IMR-90 (cell line): ENCODE measurements around the gene RSF1. TPM values are rescaled to one million over a fixed set of nuclear protein-coding genes. Genes with fewer than 3 reads are reported as not detected.

Source experiments
- ATAC-seq: fragments of 200-7000 bp; cut with Tn5 transposase; 2 replicates; pipeline ENCODE4 v1.9.1; 2020; ENCODE audit warnings: low read depth, mild to moderate bottlenecking, moderate library complexity
- BruUV-seq: library from RNA; stranded (reverse); fragments of 400-500 nt; replicated peaks from 2 replicates; lab custom pipeline; 2021; lab: Mats Ljungman, UMichigan
- CTCF ChIA-PET: fragments of 300-600 bp; formaldehyde crosslinking; extraction: SDS; loops from one replicate; lab custom pipeline; 2021; ENCODE audit warnings: antibody characterized with exemption; lab: Yijun Ruan, JAX
- POLR2A ChIA-PET: fragments of 300-600 bp; sonication (Branson Sonifier 250); formaldehyde crosslinking; loops from one replicate; lab custom pipeline; 2022; ENCODE audit warnings: antibody characterized with exemption; ENCODE audit not compliant: unreplicated experiment; lab: Charles Lee
- DNase-seq: peaks from one replicate; pipeline ENCODE4 v3.0.0; 2013
- H2AFZ ChIP-seq: replicated peaks from 2 replicates; pipeline ENCODE3; 2013; ENCODE audit warnings: low read length, mild to moderate bottlenecking; ENCODE audit not compliant: poor library complexity
- H2AK5ac ChIP-seq: 2 replicates; pipeline ENCODE4 v1.6.1; 2013; ENCODE audit warnings: low read depth, low read length, inconsistent platforms
- H2AK9ac ChIP-seq: replicated peaks from 2 replicates; pipeline ENCODE3; 2013; ENCODE audit warnings: mild to moderate bottlenecking, low read depth, low read length, moderate library complexity; ENCODE audit not compliant: poor library complexity
- H2BK120ac ChIP-seq: 2 replicates; pipeline ENCODE4 v1.6.1; 2013; ENCODE audit warnings: low read depth, low read length, inconsistent platforms
- H2BK15ac ChIP-seq: 3 replicates; pipeline ENCODE4 v1.6.1; 2013; ENCODE audit warnings: low read depth, low read length, inconsistent platforms
- H2BK20ac ChIP-seq: 2 replicates; pipeline ENCODE4 v1.6.1; 2013; ENCODE audit warnings: low read depth, mild to moderate bottlenecking, inconsistent platforms, low read length, moderate library complexity
- H2BK5ac ChIP-seq: 2 replicates; pipeline ENCODE4 v1.6.1; 2013; ENCODE audit warnings: mild to moderate bottlenecking, low read depth, low read length, inconsistent platforms; ENCODE audit not compliant: poor library complexity, severe bottlenecking
- H3K14ac ChIP-seq: replicated peaks from 2 replicates; pipeline ENCODE4 v1.6.1; 2013; ENCODE audit warnings: low read depth, low read length, inconsistent platforms
- H3K18ac ChIP-seq: 2 replicates; pipeline ENCODE4 v1.6.1; 2013; ENCODE audit warnings: low read depth, low read length, control low read depth
- H3K23ac ChIP-seq: 2 replicates; pipeline ENCODE4 v1.6.1; 2013; ENCODE audit warnings: low read depth, low read length, inconsistent platforms
- H3K27ac ChIP-seq: 2 replicates; pipeline ENCODE4 v1.5.1; 2013; ENCODE audit warnings: mild to moderate bottlenecking, control low read depth, low read length; ENCODE audit not compliant: insufficient read depth
- H3K27me3 ChIP-seq: 2 replicates; pipeline ENCODE4 v1.6.1; 2013; ENCODE audit warnings: low read length; ENCODE audit not compliant: control insufficient read depth, insufficient read depth
- H3K36me3 ChIP-seq: 2 replicates; pipeline ENCODE4 v1.6.1; 2013; ENCODE audit warnings: low read length, mixed read lengths; ENCODE audit not compliant: control insufficient read depth, insufficient read depth
- H3K4ac ChIP-seq: 2 replicates; pipeline ENCODE4 v1.6.1; 2013; ENCODE audit warnings: low read depth, low read length, inconsistent platforms
- H3K4me1 ChIP-seq: 2 replicates; pipeline ENCODE4 v1.6.1; 2013; ENCODE audit warnings: low read length, mixed read lengths; ENCODE audit not compliant: control insufficient read depth, insufficient read depth
- H3K4me2 ChIP-seq: 2 replicates; pipeline ENCODE4 v1.6.1; 2013; ENCODE audit warnings: low read depth, mild to moderate bottlenecking, control low read depth, low read length, moderate library complexity
- H3K4me3 ChIP-seq: 2 replicates; pipeline ENCODE4 v1.5.1; 2013; ENCODE audit warnings: low read depth, mild to moderate bottlenecking, control low read depth, low read length, moderate library complexity; ENCODE audit not compliant: insufficient read depth
- H3K56ac ChIP-seq: 2 replicates; pipeline ENCODE4 v1.6.1; 2013; ENCODE audit warnings: low read length, inconsistent platforms; ENCODE audit not compliant: insufficient read depth; ENCODE audit errors: extremely low read depth
- H3K79me1 ChIP-seq, 2 experiments: 2 replicates each; pipeline ENCODE4 v1.6.1; 2013; ENCODE audit warnings: low read length in 2 of 2, inconsistent platforms in 1 of 2, low read depth in 1 of 2
- H3K9ac ChIP-seq: 2 replicates; pipeline ENCODE4 v1.6.1; 2013; ENCODE audit warnings: low read depth, low read length, control low read depth
- H3K9me1 ChIP-seq: 2 replicates; pipeline ENCODE4 v1.6.1; 2013; ENCODE audit warnings: low read length, inconsistent platforms; ENCODE audit not compliant: insufficient read depth
- H3K9me3 ChIP-seq: 2 replicates; pipeline ENCODE4 v1.6.1; 2013; ENCODE audit warnings: low read length; ENCODE audit not compliant: control insufficient read depth, insufficient read depth
- H4K20me1 ChIP-seq: 2 replicates; pipeline ENCODE4 v1.6.1; 2013; ENCODE audit warnings: low read length, inconsistent platforms; ENCODE audit not compliant: insufficient read depth
- H4K5ac ChIP-seq: 2 replicates; pipeline ENCODE4 v1.6.1; 2013; ENCODE audit warnings: mild to moderate bottlenecking, low read depth, low read length, control low read depth
- H4K8ac ChIP-seq, 2 experiments: 2 replicates each; pipeline ENCODE4 v1.6.1; 2013; ENCODE audit warnings: low read depth in 2 of 2, low read length in 2 of 2, control low read depth in 1 of 2, inconsistent platforms in 1 of 2
- H4K91ac ChIP-seq: 2 replicates; pipeline ENCODE4 v1.6.1; 2013; ENCODE audit warnings: low read depth, low read length, inconsistent platforms; ENCODE audit not compliant: insufficient read depth
- BHLHE40 ChIP-seq: fragments of 150-350 bp; IDR thresholded peaks from 2 replicates; pipeline ENCODE4 v1.6.1; 2016; ENCODE audit warnings: mild to moderate bottlenecking, low read depth, low read length
- CEBPB ChIP-seq: IDR thresholded peaks from 2 replicates; pipeline ENCODE4 v1.6.1; 2012; ENCODE audit warnings: low read depth, low read length, improper control_type of control experiment
- CHD1 ChIP-seq: IDR thresholded peaks from 2 replicates; pipeline ENCODE4 v1.6.1; 2012; ENCODE audit warnings: low read depth, low read length, improper control_type of control experiment
- CTCF ChIP-seq: conservative IDR thresholded peaks from 2 replicates; pipeline ENCODE4 v1.5.1; 2012; ENCODE audit warnings: mild to moderate bottlenecking, low read depth, low read length, improper control_type of control experiment
- ELK1 ChIP-seq: fragments of 150-350 bp; IDR thresholded peaks from 2 replicates; pipeline ENCODE4 v1.6.1; 2016; ENCODE audit warnings: low read depth, mild to moderate bottlenecking, low read length, moderate library complexity, borderline replicate concordance
- MAFK ChIP-seq: IDR thresholded peaks from 2 replicates; pipeline ENCODE4 v1.6.1; 2012; ENCODE audit warnings: low read depth, low read length, improper control_type of control experiment
- MAZ ChIP-seq: IDR thresholded peaks from 2 replicates; pipeline ENCODE4 v1.6.1; 2012; ENCODE audit warnings: low read depth, mild to moderate bottlenecking, low read length, improper control_type of control experiment, moderate library complexity, borderline replicate concordance
- MXI1 ChIP-seq: IDR thresholded peaks from 2 replicates; pipeline ENCODE4 v1.6.1; 2012; ENCODE audit warnings: low read depth, mild to moderate bottlenecking, low read length, moderate library complexity, borderline replicate concordance
- NFE2L2 ChIP-seq: fragments of 150-350 bp; IDR thresholded peaks from 2 replicates; pipeline ENCODE4 v1.6.1; 2016; ENCODE audit warnings: low read depth, mild to moderate bottlenecking, low read length
- POLR2A ChIP-seq: IDR thresholded peaks from 2 replicates; pipeline ENCODE4 v1.6.1; 2012; ENCODE audit warnings: mild to moderate bottlenecking, low read depth, low read length
- RAD21 ChIP-seq: IDR thresholded peaks from 2 replicates; pipeline ENCODE4 v1.6.1; 2012; ENCODE audit warnings: low read length, improper control_type of control experiment
- RCOR1 ChIP-seq: IDR thresholded peaks from 2 replicates; pipeline ENCODE4 v1.6.1; 2012; ENCODE audit warnings: mild to moderate bottlenecking, low read length, improper control_type of control experiment; ENCODE audit not compliant: insufficient replicate concordance
- RFX5 ChIP-seq: IDR thresholded peaks from 2 replicates; pipeline ENCODE4 v1.8.0; 2012; ENCODE audit warnings: low read depth, mild to moderate bottlenecking, low read length, moderate library complexity
- SMC3 ChIP-seq: fragments of 150-350 bp; IDR thresholded peaks from 2 replicates; pipeline ENCODE4 v1.6.1; 2016; ENCODE audit warnings: low read depth, mild to moderate bottlenecking, antibody characterized with exemption, low read length, moderate library complexity
- USF2 ChIP-seq: fragments of 150-350 bp; IDR thresholded peaks from 2 replicates; pipeline ENCODE4 v1.6.1; 2017; ENCODE audit warnings: mild to moderate bottlenecking, antibody characterized with exemption, low read length, low read depth
- WGBS, 2 experiments: methylation state at CpG; one replicate each; pipeline versions ENCODE4 v1.1.5 to v1.1.7; 2013; ENCODE audit warnings: missing lambda C conversion rate in 2 of 2; ENCODE audit not compliant: insufficient read length in 1 of 2; ENCODE audit errors: extremely low coverage in 2 of 2; 5-methylcytosine and 5-hydroxymethylcytosine counted together
- dilution Hi-C: fragments of 300-500 bp; cut with HindIII; formaldehyde crosslinking; loops from one replicate; pipeline ENCODE4 v1.14.3; 2018; ENCODE audit warnings: low sequenced_read_pairs; ENCODE audit not compliant: unreplicated experiment
- in situ Hi-C: fragments of 300-500 bp; cut with MboI; formaldehyde crosslinking; loops from 3 replicates; pipeline ENCODE4 v1.14.3; 2019; ENCODE audit warnings: low sequenced_read_pairs, inconsistent platforms, mixed read lengths
- intact Hi-C: fragments of 100-400 bp; cut with micrococcal nuclease; formaldehyde crosslinking; loops from 2 replicates; pipeline ENCODE4 v1.10.0; 2022
- polyA plus RNA-seq, 3 experiments: library from polyadenylated mRNA; depleted of rRNA; stranded (reverse); fragments of >200 nt; gene quantifications; 2 replicates each; pipeline ENCODE4 v1.2.3, GENCODE V29; 2012; ENCODE audit warnings: low replicate concordance in 1 of 3
- total RNA-seq: library from RNA; depleted of rRNA; stranded (reverse); fragments of >200 nt; gene quantifications from 2 replicates; pipeline ENCODE4 v1.2.3, GENCODE V29; 2012

Gene RSF1
- total and polyA plus RNA-seq, 2 of the 4 experiments (the other 2 are of a cell fraction): 13.9 to 18.5 TPM

DNA sequence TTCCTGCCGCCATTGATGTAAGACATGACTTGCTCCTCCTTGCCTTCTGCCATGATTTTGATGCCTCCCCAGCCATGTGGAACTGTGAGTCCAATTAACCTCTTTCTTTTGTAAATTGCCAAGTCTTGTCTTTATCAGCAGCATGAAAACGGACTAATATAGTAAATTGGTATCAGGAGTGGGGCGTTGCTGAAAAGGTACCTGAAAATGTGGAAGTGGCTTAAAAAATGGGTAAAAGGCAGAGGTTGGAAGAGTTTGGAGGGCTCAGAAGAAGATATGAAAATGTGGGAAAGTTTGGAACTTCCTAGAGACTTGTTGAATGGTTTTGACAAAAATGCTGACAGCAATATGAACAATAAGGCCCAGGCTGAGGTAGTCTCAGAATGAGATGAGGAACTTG, 89.7 kb downstream of the RSF1 start:
- Histone ChIP-seq H3K9ac (no peak overlapping the region), H4K5ac (no peak overlapping the region), H3K56ac (no peak overlapping the region), H3K4me2 (no peak overlapping the region), H3K14ac (no peak overlapping the region), H4K8ac (no peak overlapping the region), H4K91ac (no peak overlapping the region), H2AK5ac (no peak overlapping the region), H2BK15ac (no peak overlapping the region), H2BK20ac (no peak overlapping the region), H3K9me3 (peaks cover 14% of the 10 kb centered on the region), H3K23ac (no peak overlapping the region), H3K27ac (no peak overlapping the region), H4K20me1 (no peaks in the 10 kb centered on the region), H3K27me3 (no peaks in the 10 kb centered on the region), H3K4ac (no peak overlapping the region), H2AFZ (no peak overlapping the region), H3K4me3 (no peak overlapping the region), H3K4me1 (no peaks in the 10 kb centered on the region), H2BK120ac (no peak overlapping the region), H2AK9ac (no peak overlapping the region), H2BK5ac (no peak overlapping the region), H3K36me3 (peaks cover 15% of the 10 kb centered on the region), H3K18ac (no peak overlapping the region), H3K79me1 (peaks cover 10 to 20% of the 10 kb centered on the region in 2 experiments; a peak in 3 of 4 replicates), H3K9me1 (no peaks in the 10 kb centered on the region)
- ChIA-PET CTCF (no interaction called here), POLR2A (no interaction called here)
- intact Hi-C loops: no loop called here
- dilution Hi-C loops: no loop called here
- in situ Hi-C loops: no loop called here
- TF ChIP-seq SMC3 (no peak), CHD1 (no peak), MXI1 (no peak), MAZ (no peak), RFX5 (no peak), POLR2A (no peak), NFE2L2 (no peak), RCOR1 (no peak), MAFK (no peak), RAD21 (no peak), CEBPB (no peak), CTCF (no peak), BHLHE40 (no peak), ELK1 (no peak), USF2 (no peak)
- WGBS, 2 experiments: 83% methylated on average over 1 of the region's 3 CpGs; no CpG with 5 or more reads in 1 of the 2 experiments
- ATAC-seq: no peak
- no peak for DNase-seq
- BruUV-seq: no TSS peak
